Activated CD4-positive, CD25-positive, alpha-beta regulatory T cell treated with anti-CD3 and anti-CD28 coated beads, Interleukin-2, amount 50 U/mL, for 24 hours (primary cell): ENCODE results near the gene CCDC137.

Experiments used
- ATAC-seq, 2 donors: fragments of 150-1000 bp; cut with Tn5 transposase; one replicate each; pipeline ENCODE4 v1.10.0; 2021; ENCODE audit warnings: mild to moderate bottlenecking in 1 of 2, moderate library complexity in 1 of 2

Gene CCDC137

GRCh38 chr17:81716674-81716996 is 50.1 kb downstream of the CCDC137 start:
- ATAC-seq: no peak

- no peak for ATAC-seq
Observed at GRCh38 chr17:81717049-81717765, 50.7 kb downstream of the CCDC137 start.

- ATAC-seq: no peak
Observed at GRCh38 chr17:81717766-81718089, 51.2 kb downstream of the CCDC137 start.

- ATAC-seq: no peak
Observed at GRCh38 chr17:81719410-81720266, 53.1 kb downstream of the CCDC137 start.

- no peak for ATAC-seq
Observed at GRCh38 chr17:81720267-81721071, 53.9 kb downstream of the CCDC137 start.

- peak in 1 of 2 donors; percentile 13 for ATAC-seq
Observed at GRCh38 chr17:81722184-81723120, 55.9 kb downstream of the CCDC137 start.
